ENCODE data around the gene SCARB1. TPM values are rescaled to one million over a fixed set of nuclear protein-coding genes. Genes with fewer than 3 reads are reported as not detected.

Gene SCARB1
- total and polyA plus RNA-seq, 2 of the 13 experiments (the other 11 are each of a cell fraction or from before 2014, with no cell fraction given), result 63.4 to 160 TPM

- ChIA-PET CTCF (ENCODE audit: low intra/inter-chr PET ratio, low total read pairs) (no interaction called here), POLR2A (no interaction called here)
- Histone ChIP-seq H3K27ac (ENCODE audit: extremely low read length, insufficient read depth, low read length) (no peak overlapping the region), H3K79me2 (ENCODE audit: insufficient read depth, low read length) (no peaks in the 10 kb centered on the region), H3K36me3 (replicated peaks in 1 of 2; ENCODE audit: control insufficient read depth in 1 of 2, insufficient read depth in 2 of 2, low read length in 2 of 2) (no peaks in the 10 kb centered on the region), H3K9ac (ENCODE audit: insufficient read depth, low read depth, low read length) (no peak overlapping the region), H3K4me3 (replicated peaks in 1 of 3; ENCODE audit: insufficient read depth in 1 of 3, low read depth in 2 of 3, low read length in 3 of 3) (0 out of 6 replicates have a peak overlapping the region, but pooled peaks of 1 of the 3 experiments have one; percentile 35), H3K27me3 (ENCODE audit: control insufficient read depth in 1 of 2, insufficient read depth in 2 of 2, low read length in 2 of 2) (no peaks in the 10 kb centered on the region), H3K9me3 (ENCODE audit: low read length) (peaks cover 5% of the 10 kb centered on the region; the same call in 1 of the 2 replicates), H2AFZ (ENCODE audit: low read length) (no peak overlapping the region), H4K20me1 (ENCODE audit: insufficient read depth, low read length) (no peaks in the 10 kb centered on the region), H3K4me1 (ENCODE audit: insufficient read depth, low read length) (peaks cover 77% of the 10 kb centered on the region), H3K4me2 (ENCODE audit: low read depth, low read length) (peak overlapping the region; percentile 65)
- 51% methylated on average over 5 of the region's 5 CpGs for WGBS (ENCODE audit: low lambda C conversion rate)
- in situ Hi-C loops (cut with HindIII; ENCODE audit: extremely low pct_ligation_motif_present, low pct_unique_long_range_greater_than_20kb), result no loop called here
- FAIRE-seq (no peak), ATAC-seq (no peak), DNase-seq (ENCODE audit: low spot score) (no peak)
- no TSS peak for BruUV-seq (replicated peaks)
- intact Hi-C loops (cut with micrococcal nuclease; ENCODE audit: unreplicated experiment), result loop anchor here (10.0 kb wide), 1 partner anchor 175 kb away; the partner anchor contains the start of gene NCOR2
- no peak for TF ChIP-seq ZNF33A (CRISPR knock-in tag; IDR thresholded peaks at IDR 0.05; ENCODE audit: borderline replicate concordance)
- no peak for TF ChIP-seq NFATC3 (CRISPR knock-in tag; IDR thresholded peaks at IDR 0.05)
- peak; percentile 53; the same call in 1 of the 2 replicates for TF ChIP-seq KDM1A (CRISPR knock-in tag; IDR thresholded peaks at IDR 0.05)
- no peak for TF ChIP-seq THAP7 (CRISPR knock-in tag; IDR thresholded peaks at IDR 0.05)
- 0 out of 2 replicates have a peak, but pooled peaks have one; percentile 9 for TF ChIP-seq CEBPG (CRISPR knock-in tag; IDR thresholded peaks at IDR 0.05)
- 0 out of 2 replicates have a peak, but pooled peaks have one; percentile 20 for TF ChIP-seq CREB1 (IDR thresholded peaks at IDR 0.05)
- TF ChIP-seq CREB1 (CRISPR knock-in tag; IDR thresholded peaks at IDR 0.05), result no peak
- no peak for TF ChIP-seq RBM39 (IDR thresholded peaks at IDR 0.05; ENCODE audit: low read depth, low read length, poor library complexity, severe bottlenecking)
- TF ChIP-seq ZNF543 (CRISPR knock-in tag; IDR thresholded peaks at IDR 0.05), result peak; percentile 24; the same call in 1 of the 2 replicates
- TF ChIP-seq ATF7 (IDR thresholded peaks at IDR 0.05), result peak; percentile 78
- TF ChIP-seq ATF7 (CRISPR knock-in tag; IDR thresholded peaks at IDR 0.05), result no peak
- TF ChIP-seq KLF11 (CRISPR knock-in tag; IDR thresholded peaks at IDR 0.05), result no peak
- TF ChIP-seq FOSL2 (CRISPR knock-in tag; IDR thresholded peaks at IDR 0.05), result peak; percentile 70
- TF ChIP-seq ZNF329 (CRISPR knock-in tag; IDR thresholded peaks at IDR 0.05; ENCODE audit: low read depth), result peak; percentile 93
- TF ChIP-seq REPIN1 (CRISPR knock-in tag; IDR thresholded peaks at IDR 0.05; ENCODE audit: borderline replicate concordance, low read depth), result no peak
- TF ChIP-seq, protein P1, sequence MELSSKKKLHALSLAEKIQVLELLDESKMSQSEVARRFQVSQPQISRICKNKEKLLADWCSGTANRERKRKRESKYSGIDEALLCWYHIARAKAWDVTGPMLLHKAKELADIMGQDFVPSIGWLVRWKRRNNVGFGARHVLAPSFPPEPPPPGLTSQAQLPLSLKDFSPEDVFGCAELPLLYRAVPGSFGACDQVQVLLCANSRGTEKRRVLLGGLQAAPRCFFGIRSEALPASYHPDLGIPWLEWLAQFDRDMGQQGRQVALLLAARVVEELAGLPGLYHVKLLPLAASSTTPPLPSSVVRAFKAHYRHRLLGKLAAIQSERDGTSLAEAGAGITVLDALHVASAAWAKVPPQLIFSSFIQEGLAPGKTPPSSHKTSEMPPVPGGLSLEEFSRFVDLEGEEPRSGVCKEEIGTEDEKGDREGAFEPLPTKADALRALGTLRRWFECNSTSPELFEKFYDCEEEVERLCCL (CRISPR knock-in tag; IDR thresholded peaks at IDR 0.05; ENCODE audit: borderline replicate concordance), result no peak
- no peak for TF ChIP-seq CSRNP1 (CRISPR knock-in tag; IDR thresholded peaks at IDR 0.05)
- TF ChIP-seq FOXC1 (CRISPR knock-in tag; IDR thresholded peaks at IDR 0.05; ENCODE audit: borderline replicate concordance), result no peak
- TF ChIP-seq HES4 (CRISPR knock-in tag; IDR thresholded peaks at IDR 0.05; ENCODE audit: borderline replicate concordance), result no peak
Measured at GRCh38 chr12:124739953-124740561, 123.6 kb downstream of the SCARB1 start.
